A673 (cell line): Measurements from ENCODE around the gene EVI5L. TPM values are rescaled to one million over a fixed set of nuclear protein-coding genes. Genes with fewer than 3 reads are reported as not detected.

ENCODE experiments used
- BruUV-seq: library from RNA; stranded (reverse); fragments of 400-500 nt; replicated peaks from 2 replicates; lab custom pipeline; 2021; lab: Mats Ljungman, UMichigan
- CTCF ChIA-PET: fragments of 300-600 bp; sonication (Branson Sonifier 250); formaldehyde crosslinking; loops from one replicate; lab custom pipeline; 2022; ENCODE audit warnings: antibody characterized with exemption; lab: Charles Lee
- POLR2A ChIA-PET: fragments of 300-600 bp; sonication (Branson Sonifier 250); formaldehyde crosslinking; loops from one replicate; lab custom pipeline; 2022; ENCODE audit warnings: antibody characterized with exemption; ENCODE audit not compliant: low non-redundant PET; lab: Charles Lee
- DNase-seq: peaks from one replicate; pipeline ENCODE4 v3.0.0-alpha.2; 2015; ENCODE audit warnings: low spot score
- H3K27ac ChIP-seq: fragments of 200-600 bp; sonication (generic); 2 replicates; pipeline ENCODE4 v1.5.1; 2016; ENCODE audit warnings: mixed run types, low read depth, mild to moderate bottlenecking, mixed read lengths, antibody characterized with exemption, low read length; ENCODE audit not compliant: poor library complexity, severe bottlenecking
- H3K27me3 ChIP-seq: fragments of 200-600 bp; sonication (generic); replicated peaks from 2 replicates; pipeline ENCODE4 v1.6.1; 2017; ENCODE audit warnings: mixed run types, low read depth, mild to moderate bottlenecking, mixed read lengths, antibody characterized with exemption, low read length; ENCODE audit not compliant: insufficient read depth, poor library complexity
- H3K36me3 ChIP-seq: fragments of 200-600 bp; sonication (generic); 2 replicates; pipeline ENCODE4 v1.6.1; 2016; ENCODE audit warnings: mixed run types, mild to moderate bottlenecking, mixed read lengths, antibody characterized with exemption, low read length; ENCODE audit not compliant: insufficient read depth, poor library complexity, severe bottlenecking
- H3K4me1 ChIP-seq: fragments of 200-600 bp; sonication (generic); 2 replicates; pipeline ENCODE4 v1.6.1; 2017; ENCODE audit warnings: mixed run types, mild to moderate bottlenecking, mixed read lengths, antibody characterized with exemption, low read length; ENCODE audit not compliant: insufficient read depth, poor library complexity, severe bottlenecking
- H3K4me3 ChIP-seq: fragments of 200-600 bp; sonication (generic); 2 replicates; pipeline ENCODE4 v1.5.1; 2016; ENCODE audit warnings: low read depth, mixed run types, mild to moderate bottlenecking, mixed read lengths, low read length; ENCODE audit not compliant: poor library complexity, severe bottlenecking
- H3K9me3 ChIP-seq: fragments of 200-600 bp; sonication (generic); 2 replicates; pipeline ENCODE4 v1.6.1; 2016; ENCODE audit warnings: mixed run types, low read depth, mild to moderate bottlenecking, mixed read lengths, antibody characterized with exemption, low read length; ENCODE audit not compliant: poor library complexity, severe bottlenecking
- CTCF ChIP-seq: fragments of 300-800, 200-600 bp; sonication (generic); conservative IDR thresholded peaks from 2 replicates; pipeline ENCODE4 v1.5.1; 2017; ENCODE audit warnings: low read depth, mild to moderate bottlenecking, antibody characterized with exemption, low read length, moderate library complexity, mixed read lengths
- EZH2 ChIP-seq: fragments of 200-600 bp; sonication (generic); IDR thresholded peaks from 2 replicates; pipeline ENCODE4 v1.6.1; 2017; ENCODE audit warnings: borderline replicate concordance, low read depth, mild to moderate bottlenecking, mixed read lengths, antibody characterized with exemption, low read length; ENCODE audit not compliant: poor library complexity, severe bottlenecking
- intact Hi-C: fragments of 100-400 bp; cut with micrococcal nuclease; formaldehyde crosslinking; loops from one replicate; pipeline ENCODE4 v1.10.0; 2022; ENCODE audit not compliant: unreplicated experiment
- total RNA-seq: library from RNA; stranded (reverse); gene quantifications from 2 replicates; pipeline ENCODE4 v1.2.3, GENCODE V29; 2021

Gene EVI5L
- total RNA-seq, 1 experiment from 2014 or later, result 4.8 TPM

- no TSS peak for BruUV-seq
- POLR2A ChIA-PET, result no interaction called here
- TF ChIP-seq CTCF, result no peak
- TF ChIP-seq EZH2, result no peak
Observed at GRCh38 chr19:7910321-7911161, 80.5 kb downstream of the EVI5L start.

GRCh38 chr19:7911508-7912143 lies 81.6 kb downstream of the EVI5L start:
- H3K4me3 ChIP-seq, result no peak overlapping the region
- BruUV-seq, result no TSS peak
- peaks cover 8% of the 10 kb centered on the region for H3K27me3 ChIP-seq
- no peak for DNase-seq
- POLR2A ChIA-PET, result no interaction called here
- H3K27ac ChIP-seq, result no peak overlapping the region
- peaks cover 10% of the 10 kb centered on the region for H3K4me1 ChIP-seq
- intact Hi-C loops, result no loop called here
- CTCF ChIA-PET, result interaction anchor here (0.5 kb wide), 1 partner anchor 17 kb away, joined by 8 read pairs; no protein-coding TSS in a partner anchor
- H3K36me3 ChIP-seq, result peaks cover 19% of the 10 kb centered on the region
- TF ChIP-seq CTCF (no peak), EZH2 (no peak)
- no peaks in the 10 kb centered on the region for H3K9me3 ChIP-seq

More at GRCh38 chr19:7910321-7911161, 80.5 kb downstream of the EVI5L start:
- intact Hi-C loops, result no loop called here
- Histone ChIP-seq H3K4me1 (no peaks in the 10 kb centered on the region), H3K27me3 (no peaks in the 10 kb centered on the region), H3K4me3 (no peak overlapping the region), H3K27ac (no peak overlapping the region), H3K9me3 (no peaks in the 10 kb centered on the region), H3K36me3 (peaks cover 27% of the 10 kb centered on the region)
- CTCF ChIA-PET, result no interaction called here
- no peak for DNase-seq

- H3K27me3 ChIP-seq, result peaks cover 12% of the 10 kb centered on the region
- no peak for DNase-seq
- BruUV-seq, result no TSS peak
- ChIA-PET POLR2A (no interaction called here), CTCF (no interaction called here)
- peaks cover 19% of the 10 kb centered on the region for H3K36me3 ChIP-seq
- TF ChIP-seq EZH2, result no peak
- no peak for TF ChIP-seq CTCF
- H3K4me3 ChIP-seq, result no peak overlapping the region
- no peak overlapping the region for H3K27ac ChIP-seq
- no peaks in the 10 kb centered on the region for H3K9me3 ChIP-seq
- peaks cover 15% of the 10 kb centered on the region for H3K4me1 ChIP-seq
- intact Hi-C loops, result no loop called here
Observed at GRCh38 chr19:7912144-7912696, 82.2 kb downstream of the EVI5L start.
